ENCODE measurements around the gene DOK3.

The DOK3 gene

DNA sequence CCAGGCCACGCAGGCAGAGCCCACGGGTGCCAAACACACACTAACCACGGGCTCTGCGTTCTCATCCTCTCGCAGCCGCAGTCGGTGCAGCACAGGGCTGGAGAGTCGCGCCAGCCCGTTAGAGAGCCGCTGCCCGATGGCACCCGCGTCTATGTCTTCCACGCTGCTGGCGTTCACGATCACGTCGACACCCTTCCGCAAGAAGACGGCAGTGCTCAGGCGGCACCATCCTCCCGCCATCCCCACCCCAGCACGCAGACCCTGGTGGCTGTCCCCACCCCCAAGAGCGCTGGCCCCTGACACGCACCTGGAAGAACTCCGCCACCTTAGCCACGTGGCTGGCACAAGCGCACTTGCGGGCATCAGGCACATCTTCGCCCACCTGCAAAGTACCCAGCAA lies 42.2 kb downstream of the DOK3 start:
- Histone ChIP-seq H2AFZ (ENCODE audit: low read depth, low read length) (no peak overlapping the region), H3K4me3 (ENCODE audit: low read length) (no peak overlapping the region), H3K4me1 (ENCODE audit: insufficient read depth, low read length) (peaks cover 42% of the 10 kb centered on the region), H3K27me3 (ENCODE audit: insufficient read depth, low read length) (no peaks in the 10 kb centered on the region), H3K36me3 (ENCODE audit: insufficient read depth, low read length) (peaks cover 65% of the 10 kb centered on the region), H3K9me3 (ENCODE audit: low read length) (peaks cover 10% of the 10 kb centered on the region)

DNA sequence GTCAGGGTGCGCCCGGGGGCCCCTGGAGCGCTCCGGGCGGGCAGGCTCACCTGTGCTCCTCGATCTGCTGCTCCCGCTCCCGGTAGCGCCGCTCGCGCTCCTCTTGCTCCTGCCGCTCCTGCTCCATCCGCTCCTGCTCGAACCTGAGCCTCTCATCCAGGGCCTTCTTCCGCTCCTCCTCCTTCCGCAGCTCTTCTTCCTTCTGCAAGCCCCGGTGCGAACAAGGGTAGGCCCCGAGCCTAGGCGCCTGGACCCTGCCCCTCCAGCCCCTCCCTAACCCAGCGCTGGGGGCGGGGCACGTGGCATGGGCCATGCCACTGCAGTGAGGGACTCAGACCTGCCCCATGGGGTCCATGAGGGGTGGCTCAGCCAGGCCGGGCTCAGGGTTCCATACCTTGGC lies 42.8 kb downstream of the DOK3 start:
- Histone ChIP-seq H3K4me1 (ENCODE audit: insufficient read depth, low read length) (peaks cover 38% of the 10 kb centered on the region), H3K27me3 (ENCODE audit: insufficient read depth, low read length) (no peaks in the 10 kb centered on the region), H3K36me3 (ENCODE audit: insufficient read depth, low read length) (peaks cover 64% of the 10 kb centered on the region), H3K9me3 (ENCODE audit: low read length) (peaks cover 10% of the 10 kb centered on the region), H3K4me3 (ENCODE audit: low read length) (no peak overlapping the region), H2AFZ (ENCODE audit: low read depth, low read length) (no peak overlapping the region)

DNA sequence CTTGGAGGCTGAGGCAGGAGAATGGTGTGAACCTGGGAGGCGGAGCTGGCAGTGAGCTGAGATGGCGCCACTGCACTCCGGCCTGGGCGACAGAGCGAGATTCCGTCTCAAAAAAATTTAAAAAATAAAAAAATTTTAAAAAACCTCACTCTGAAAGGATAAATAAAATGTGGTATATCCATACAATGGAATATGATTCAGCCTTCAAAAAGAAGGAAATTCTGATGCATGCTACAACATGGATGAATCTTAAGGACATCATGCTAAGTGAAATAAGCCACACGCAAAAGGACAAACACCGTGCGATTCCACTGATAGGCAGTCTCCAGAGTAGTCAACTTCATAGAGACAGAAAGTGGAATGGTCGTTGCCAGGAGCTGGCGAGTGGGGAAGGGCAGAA lies 44.6 kb downstream of the DOK3 start:
- Histone ChIP-seq H2AFZ (ENCODE audit: low read depth, low read length) (no peak overlapping the region), H3K4me3 (ENCODE audit: low read length) (no peak overlapping the region), H3K4me1 (ENCODE audit: insufficient read depth, low read length) (peaks cover 27% of the 10 kb centered on the region), H3K36me3 (ENCODE audit: insufficient read depth, low read length) (peaks cover 64% of the 10 kb centered on the region), H3K27me3 (ENCODE audit: insufficient read depth, low read length) (no peaks in the 10 kb centered on the region), H3K9me3 (ENCODE audit: low read length) (peaks cover 10% of the 10 kb centered on the region)

DNA sequence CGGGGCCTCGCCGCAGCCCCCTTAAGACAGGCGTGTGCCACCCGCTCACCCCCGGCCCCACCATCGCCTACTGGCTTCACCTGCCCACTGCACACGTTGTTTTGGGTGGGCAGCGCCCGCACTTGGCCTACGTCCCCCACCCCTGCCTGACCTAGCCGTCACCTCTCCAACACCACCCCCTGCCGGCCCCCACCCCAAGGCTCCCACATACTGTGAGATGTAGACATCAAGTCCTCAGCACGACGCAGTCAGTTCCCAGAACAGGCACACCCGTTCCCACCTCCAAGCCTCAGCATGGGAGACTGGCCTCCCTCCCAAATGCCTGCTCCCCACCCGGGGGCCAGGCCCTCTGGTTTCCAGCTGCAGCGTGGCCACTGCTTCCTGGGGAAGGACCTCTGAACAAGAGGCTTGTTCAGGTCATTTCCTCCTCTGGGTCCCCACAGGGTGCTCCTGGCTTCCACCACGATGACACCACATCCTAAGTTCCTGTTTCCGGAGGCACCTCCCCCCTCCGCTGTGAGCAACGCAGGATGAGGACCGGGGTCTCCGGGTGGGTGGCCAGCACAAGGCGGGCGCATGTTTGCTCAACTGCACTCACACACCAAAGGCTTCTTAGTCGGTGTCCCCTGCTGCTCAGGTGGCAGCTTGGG lies 47.5 kb downstream of the DOK3 start:
- no peak overlapping the region for H2AFZ ChIP-seq (ENCODE audit: low read depth, low read length)
- H3K4me1 ChIP-seq (ENCODE audit: insufficient read depth, low read length): peaks cover 34% of the 10 kb centered on the region
- peaks cover 10% of the 10 kb centered on the region for H3K9me3 ChIP-seq (ENCODE audit: low read length)
- H3K4me3 ChIP-seq (ENCODE audit: low read length): no peak overlapping the region
- no peaks in the 10 kb centered on the region for H3K27me3 ChIP-seq (ENCODE audit: insufficient read depth, low read length)
- peaks cover 71% of the 10 kb centered on the region for H3K36me3 ChIP-seq (ENCODE audit: insufficient read depth, low read length)

DNA sequence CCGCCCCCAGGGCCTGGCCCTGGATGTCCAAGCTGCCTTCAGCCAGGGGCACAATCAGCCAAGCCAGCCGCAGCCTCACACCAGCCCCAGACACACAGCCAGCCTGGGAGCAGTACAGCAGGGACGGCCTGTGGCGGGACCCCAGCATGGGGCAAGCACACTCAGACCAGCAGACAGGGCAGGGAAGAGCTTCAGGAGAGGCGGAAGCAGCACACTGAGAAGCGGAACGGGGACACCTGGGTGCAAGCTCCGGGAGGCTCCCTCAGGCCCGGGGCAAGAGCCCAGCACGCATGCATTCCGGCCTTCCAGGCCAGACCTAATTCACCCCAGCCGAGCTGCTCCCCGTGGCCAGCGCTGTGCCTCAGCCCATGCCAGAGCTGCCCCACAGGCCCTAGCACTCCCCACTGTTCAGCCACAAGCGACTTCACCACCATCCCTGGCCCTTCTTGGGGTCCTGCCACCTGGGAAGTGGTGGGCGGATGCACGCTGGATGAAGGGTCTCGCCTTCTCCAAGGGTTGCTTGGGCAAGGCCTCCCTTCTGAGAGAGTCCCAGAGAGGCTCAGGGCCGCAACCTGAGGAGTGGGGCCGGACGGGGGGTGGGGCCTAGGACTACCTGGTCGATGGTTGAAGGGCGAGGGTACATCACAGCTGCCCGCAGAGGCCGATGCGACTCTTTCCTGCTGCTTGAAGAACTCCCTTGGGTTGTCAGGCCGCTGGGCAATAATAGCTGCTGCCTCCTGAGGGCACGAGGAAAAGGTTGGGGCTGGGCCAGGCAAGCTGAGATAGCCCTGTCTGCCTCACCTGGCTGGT lies 49.6 kb downstream of the DOK3 start:
- Histone ChIP-seq H3K9me3 (ENCODE audit: low read length) (no peaks in the 10 kb centered on the region), H3K36me3 (ENCODE audit: insufficient read depth, low read length) (peaks cover 67% of the 10 kb centered on the region)

DNA sequence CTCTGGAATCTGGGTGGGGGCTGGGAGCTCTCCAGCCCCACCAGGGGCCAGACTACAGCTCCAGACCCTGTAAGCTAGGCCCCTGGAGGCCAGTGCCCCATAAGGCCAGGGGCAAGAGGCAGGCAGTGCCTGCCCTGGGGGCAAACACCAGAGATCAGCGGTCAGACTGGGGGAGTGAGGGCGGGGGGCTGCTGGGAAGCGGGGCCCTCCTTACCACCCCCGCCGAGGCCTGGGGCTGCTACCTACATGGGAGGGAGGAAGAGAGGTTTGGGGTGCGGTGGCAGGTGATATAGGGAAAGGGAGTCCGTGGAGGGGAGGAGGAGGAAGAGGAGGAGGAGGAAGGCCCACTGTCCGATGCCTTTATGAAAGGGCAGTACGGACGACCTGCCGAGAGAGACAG lies 50.3 kb downstream of the DOK3 start:
- Histone ChIP-seq H2AFZ (ENCODE audit: low read depth, low read length) (no peak overlapping the region), H3K36me3 (ENCODE audit: insufficient read depth, low read length) (peaks cover 67% of the 10 kb centered on the region), H3K9me3 (ENCODE audit: low read length) (no peaks in the 10 kb centered on the region), H3K4me3 (ENCODE audit: low read length) (no peak overlapping the region), H3K27me3 (ENCODE audit: insufficient read depth, low read length) (no peaks in the 10 kb centered on the region), H3K4me1 (ENCODE audit: insufficient read depth, low read length) (peaks cover 42% of the 10 kb centered on the region)

More for the DNA sequence above, 49.6 kb downstream of the DOK3 start:
- Histone ChIP-seq H3K4me3 (ENCODE audit: low read length) (no peak overlapping the region), H2AFZ (ENCODE audit: low read depth, low read length) (no peak overlapping the region), H3K27me3 (ENCODE audit: insufficient read depth, low read length) (no peaks in the 10 kb centered on the region), H3K4me1 (ENCODE audit: insufficient read depth, low read length) (peaks cover 42% of the 10 kb centered on the region)

DNA sequence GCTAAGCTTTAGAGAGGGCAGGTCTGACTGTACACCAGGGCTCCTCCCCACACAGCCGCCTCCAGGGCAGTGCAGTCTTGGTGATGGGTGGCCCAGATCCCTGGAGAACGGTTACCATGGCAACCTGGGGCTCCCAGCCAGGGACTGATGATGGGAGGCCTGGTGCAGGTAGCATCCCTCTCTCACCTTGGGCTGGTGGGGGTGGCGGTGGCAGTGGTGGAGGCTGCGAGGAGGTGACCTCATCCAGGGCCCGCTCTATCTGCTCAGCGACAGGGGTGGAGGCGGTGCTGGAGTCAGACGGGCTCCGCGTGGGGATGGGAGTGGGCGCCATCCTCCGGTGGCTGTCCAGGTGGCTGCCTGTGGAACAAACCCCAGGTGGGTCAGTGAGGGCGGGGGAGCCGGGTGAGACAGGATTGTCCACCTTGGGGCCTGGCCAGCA lies 50.7 kb downstream of the DOK3 start:
- no peaks in the 10 kb centered on the region for H3K9me3 ChIP-seq (ENCODE audit: low read length)
- no peak overlapping the region for H2AFZ ChIP-seq (ENCODE audit: low read depth, low read length)
- peaks cover 68% of the 10 kb centered on the region for H3K36me3 ChIP-seq (ENCODE audit: insufficient read depth, low read length)
- H3K4me3 ChIP-seq (ENCODE audit: low read length): no peak overlapping the region
- peaks cover 42% of the 10 kb centered on the region for H3K4me1 ChIP-seq (ENCODE audit: insufficient read depth, low read length)
- H3K27me3 ChIP-seq (ENCODE audit: insufficient read depth, low read length): no peaks in the 10 kb centered on the region

DNA sequence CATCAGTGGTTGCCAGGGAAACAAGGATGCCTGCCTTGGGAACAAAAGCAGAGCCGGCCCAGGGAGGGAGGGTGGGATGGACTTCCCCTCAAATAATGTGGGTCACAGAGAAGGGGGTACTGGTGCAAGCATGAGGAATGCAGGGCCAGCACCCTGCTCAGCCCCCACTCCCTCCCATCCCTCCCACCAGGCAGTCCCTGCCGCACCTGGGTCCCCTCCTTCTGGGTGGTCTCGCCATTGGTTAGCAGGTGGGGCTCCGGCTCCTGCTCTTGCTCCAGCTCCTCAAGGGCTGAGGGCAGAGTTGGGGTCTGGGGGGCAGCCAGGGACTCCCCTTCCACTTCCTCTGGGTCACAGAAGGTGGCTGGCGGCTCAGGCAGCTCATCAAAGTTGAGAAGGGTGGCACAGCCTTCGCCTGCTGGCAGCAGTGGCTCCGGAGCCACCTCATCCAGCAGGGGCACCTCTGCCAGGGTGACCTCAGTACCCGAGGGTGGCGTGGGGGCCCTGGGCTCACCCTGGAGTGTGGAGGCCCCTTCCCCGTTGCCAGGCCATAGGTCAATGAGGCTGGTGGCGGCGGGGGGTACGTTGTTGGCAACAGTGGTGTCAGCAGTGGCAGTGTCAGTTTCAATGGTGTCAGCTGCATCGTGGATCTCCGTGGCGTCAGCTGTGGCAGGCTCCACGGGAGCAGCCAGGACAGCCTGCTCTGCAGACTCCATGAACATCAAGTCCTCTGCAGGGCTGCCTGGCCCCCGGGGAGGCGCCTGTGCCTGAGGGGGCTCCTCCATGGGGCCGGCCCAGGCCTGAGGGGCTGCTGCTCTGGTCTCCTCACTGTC lies 51.6 kb downstream of the DOK3 start:
- no peak overlapping the region for H2AFZ ChIP-seq (ENCODE audit: low read depth, low read length)
- H3K27me3 ChIP-seq (ENCODE audit: insufficient read depth, low read length): no peaks in the 10 kb centered on the region
- peaks cover 42% of the 10 kb centered on the region for H3K4me1 ChIP-seq (ENCODE audit: insufficient read depth, low read length)
- H3K9me3 ChIP-seq (ENCODE audit: low read length): no peaks in the 10 kb centered on the region
- no peak overlapping the region for H3K4me3 ChIP-seq (ENCODE audit: low read length)
- peaks cover 68% of the 10 kb centered on the region for H3K36me3 ChIP-seq (ENCODE audit: insufficient read depth, low read length)

DNA sequence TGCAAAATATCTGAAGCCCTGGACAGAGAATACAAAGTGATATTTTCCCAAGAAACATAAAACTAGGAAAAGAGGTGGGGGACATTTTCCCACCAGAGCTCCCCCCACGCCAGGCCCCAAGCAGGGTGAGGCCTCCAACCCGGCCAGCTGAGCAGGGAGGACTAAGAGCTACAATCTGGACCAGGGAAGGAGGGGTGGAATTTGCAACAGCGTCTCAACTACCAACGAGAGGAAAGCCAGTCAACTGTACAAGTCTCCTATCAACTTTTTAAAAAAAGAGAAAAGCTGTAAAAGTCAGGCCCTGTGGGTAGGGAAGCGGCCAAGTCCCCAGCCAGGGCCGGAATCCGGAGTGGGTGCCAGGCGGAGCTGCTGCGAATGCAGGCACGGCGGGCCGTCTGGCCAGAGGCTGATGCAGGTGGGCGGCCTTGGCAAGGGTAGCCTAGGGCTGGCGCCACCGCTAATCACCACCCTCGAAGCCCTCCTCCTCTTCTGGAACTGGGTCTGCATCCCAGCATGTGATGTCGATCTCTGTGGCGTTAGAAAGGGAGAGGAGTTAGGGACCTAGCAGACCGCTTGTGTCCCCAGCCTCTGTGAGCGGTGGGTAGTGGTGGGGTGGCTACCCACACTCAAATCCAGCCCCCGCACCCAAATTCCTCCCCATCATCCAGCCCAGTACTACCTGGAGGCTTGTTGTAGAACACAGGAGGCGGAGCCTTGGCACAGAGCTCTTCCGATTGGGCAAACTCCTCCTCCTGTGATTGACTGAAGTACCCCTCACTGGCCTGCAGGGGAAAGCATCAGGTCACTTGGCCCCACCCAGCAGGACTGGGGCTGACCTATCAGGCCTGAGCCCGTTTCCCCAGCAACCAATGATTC lies 52.4 kb downstream of the DOK3 start:
- no peaks in the 10 kb centered on the region for H3K27me3 ChIP-seq (ENCODE audit: insufficient read depth, low read length)
- H2AFZ ChIP-seq (ENCODE audit: low read depth, low read length): no peak overlapping the region
- H3K4me3 ChIP-seq (ENCODE audit: low read length): no peak overlapping the region
- peaks cover 68% of the 10 kb centered on the region for H3K36me3 ChIP-seq (ENCODE audit: insufficient read depth, low read length)
- peaks cover 44% of the 10 kb centered on the region for H3K4me1 ChIP-seq (ENCODE audit: insufficient read depth, low read length)
- no peaks in the 10 kb centered on the region for H3K9me3 ChIP-seq (ENCODE audit: low read length)

DNA sequence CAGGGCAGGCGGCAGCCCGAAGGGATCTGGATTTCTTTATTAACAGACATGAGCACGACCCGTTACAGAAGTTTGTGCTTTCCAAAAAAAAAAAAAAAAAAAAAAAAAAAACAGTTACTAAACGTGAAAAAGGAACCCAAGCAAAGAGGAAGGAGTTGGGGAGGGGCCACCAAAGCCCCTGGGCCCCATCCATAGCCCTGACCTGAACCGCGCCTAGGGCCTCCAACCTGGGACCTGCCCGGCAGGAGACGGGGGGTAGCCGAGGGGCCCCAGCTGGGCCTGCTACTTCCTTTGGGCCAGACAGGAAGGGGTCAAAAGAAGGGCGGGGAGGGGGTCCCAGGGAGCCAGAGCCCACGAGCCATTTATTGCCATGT lies 53.0 kb downstream of the DOK3 start:
- Histone ChIP-seq H3K9me3 (ENCODE audit: low read length) (no peaks in the 10 kb centered on the region), H2AFZ (ENCODE audit: low read depth, low read length) (no peak overlapping the region), H3K27me3 (ENCODE audit: insufficient read depth, low read length) (no peaks in the 10 kb centered on the region), H3K4me3 (ENCODE audit: low read length) (no peak overlapping the region), H3K36me3 (ENCODE audit: insufficient read depth, low read length) (peaks cover 66% of the 10 kb centered on the region), H3K4me1 (ENCODE audit: insufficient read depth, low read length) (peaks cover 44% of the 10 kb centered on the region)

DNA sequence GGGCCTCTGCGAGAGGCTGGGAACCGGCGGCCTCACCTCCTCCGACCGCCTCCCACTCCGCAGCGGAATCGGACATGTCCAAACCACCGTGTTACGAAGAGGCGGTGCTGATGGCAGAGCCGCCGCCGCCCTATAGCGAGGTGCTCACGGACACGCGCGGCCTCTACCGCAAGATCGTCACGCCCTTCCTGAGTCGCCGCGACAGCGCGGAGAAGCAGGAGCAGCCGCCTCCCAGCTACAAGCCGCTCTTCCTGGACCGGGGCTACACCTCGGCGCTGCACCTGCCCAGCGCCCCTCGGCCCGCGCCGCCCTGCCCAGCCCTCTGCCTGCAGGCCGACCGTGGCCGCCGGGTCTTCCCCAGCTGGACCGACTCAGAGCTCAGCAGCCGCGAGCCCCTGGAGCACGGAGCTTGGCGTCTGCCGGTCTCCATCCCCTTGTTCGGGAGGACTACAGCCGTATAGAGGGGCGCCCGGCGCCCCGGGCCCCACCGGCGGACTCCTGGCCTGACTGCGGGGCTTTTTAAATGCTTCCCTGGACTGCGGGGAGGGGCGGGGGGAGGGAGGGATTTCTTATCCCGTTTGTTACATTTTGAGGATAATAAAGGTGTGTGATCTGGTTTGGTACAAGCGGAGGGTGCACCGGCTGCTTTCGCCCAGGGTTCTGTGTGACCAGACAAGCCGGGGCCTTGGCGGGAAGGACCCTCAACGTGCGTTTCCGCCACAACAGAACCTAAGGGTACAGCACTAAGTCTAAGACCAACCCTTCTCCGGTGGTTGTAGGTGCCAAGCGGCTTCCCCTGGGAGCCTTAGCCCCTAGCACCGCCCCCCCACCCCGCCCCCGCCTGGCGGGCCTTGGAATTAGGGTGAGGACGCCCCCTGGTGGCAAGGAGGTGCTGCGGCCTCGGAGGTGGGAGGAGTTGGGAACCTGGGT lies 53.7 kb downstream of the DOK3 start:
- H3K36me3 ChIP-seq (ENCODE audit: insufficient read depth, low read length): peaks cover 62% of the 10 kb centered on the region
- H3K27me3 ChIP-seq (ENCODE audit: insufficient read depth, low read length): no peaks in the 10 kb centered on the region
- no peak overlapping the region for H2AFZ ChIP-seq (ENCODE audit: low read depth, low read length)
- no peak overlapping the region for H3K4me3 ChIP-seq (ENCODE audit: low read length)
- H3K9me3 ChIP-seq (ENCODE audit: low read length): no peaks in the 10 kb centered on the region
- H3K4me1 ChIP-seq (ENCODE audit: insufficient read depth, low read length): peaks cover 44% of the 10 kb centered on the region
